ENCODE results near the gene POLE3. TPM values are rescaled to one million over a fixed set of nuclear protein-coding genes. Genes with fewer than 3 reads are reported as not detected.
"Not testable (repeated sequence)": the region's sequence is repeated elsewhere in the genome, so short reads cannot be mapped to it uniquely, and the experiment has no call there.

The POLE3 gene, protein sequence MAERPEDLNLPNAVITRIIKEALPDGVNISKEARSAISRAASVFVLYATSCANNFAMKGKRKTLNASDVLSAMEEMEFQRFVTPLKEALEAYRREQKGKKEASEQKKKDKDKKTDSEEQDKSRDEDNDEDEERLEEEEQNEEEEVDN
- polyA plus RNA-seq (ENCODE audit: insufficient read length) = 45.3 TPM

DNA sequence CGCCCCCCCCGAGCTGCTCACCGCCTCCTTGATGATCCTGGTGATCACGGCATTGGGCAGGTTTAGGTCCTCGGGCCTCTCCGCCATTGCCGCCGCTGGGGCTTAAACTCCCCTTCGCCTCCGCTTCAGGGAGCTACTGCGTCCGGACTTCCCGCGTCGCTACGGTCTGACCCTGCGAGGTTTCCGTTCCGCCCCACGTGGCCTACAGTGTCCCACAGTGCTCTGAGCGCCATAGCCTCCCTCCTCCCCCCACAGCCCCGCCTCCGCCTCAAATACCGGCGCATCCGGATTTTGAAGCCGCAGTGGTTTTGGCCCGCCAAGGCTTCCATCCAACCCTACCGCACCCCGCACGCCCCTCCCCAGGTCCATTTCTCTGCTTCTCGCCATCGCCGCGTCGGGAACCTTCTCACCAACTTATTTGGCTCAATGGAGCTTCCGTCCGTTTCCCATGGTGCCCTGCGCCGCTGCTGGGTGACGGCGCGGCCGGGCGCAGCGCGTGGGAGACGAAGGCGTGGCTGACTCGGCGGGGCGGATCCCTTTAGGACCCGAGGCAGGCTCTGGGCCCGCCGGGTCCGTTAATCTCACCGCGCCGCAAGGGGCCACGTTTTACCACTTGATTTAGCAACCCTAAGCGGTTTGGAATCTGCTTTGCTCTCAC is at the start of gene POLE3, which contains the start of gene C9orf43:
Gene POLE3, minus strand, starts transcription at position 469 of the 658 bp plus-strand sequence. Its CDS starts 382 bp downstream, at position 87.
Gene C9orf43, plus strand, starts transcription at position 541 of the 658 bp plus-strand sequence. CDS start 2,747 bp downstream, outside the sequence.
- DNase-seq (ENCODE audit: low read depth) = peak; percentile 83

DNA sequence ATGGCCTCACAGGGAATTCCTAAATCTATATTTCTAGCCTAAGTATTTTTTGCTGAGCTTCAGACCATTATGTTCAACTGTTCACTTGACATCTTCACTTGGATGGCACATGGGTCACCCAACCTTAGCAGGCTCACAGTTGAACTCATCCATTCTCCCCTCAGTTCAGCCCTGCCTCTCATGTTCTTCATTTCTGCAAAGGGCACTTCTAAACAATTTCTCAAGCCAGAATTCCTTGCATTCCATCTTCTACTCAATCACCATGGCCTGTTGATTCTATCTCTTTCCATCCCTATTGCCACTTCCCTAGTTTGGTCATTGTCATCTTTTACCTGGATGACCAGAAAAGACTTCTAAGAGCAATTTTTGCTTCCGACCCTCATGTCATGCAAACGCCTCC is 45.8 kb upstream of the POLE3 start:
- DNase-seq (ENCODE audit: low read depth) = no peak

DNA sequence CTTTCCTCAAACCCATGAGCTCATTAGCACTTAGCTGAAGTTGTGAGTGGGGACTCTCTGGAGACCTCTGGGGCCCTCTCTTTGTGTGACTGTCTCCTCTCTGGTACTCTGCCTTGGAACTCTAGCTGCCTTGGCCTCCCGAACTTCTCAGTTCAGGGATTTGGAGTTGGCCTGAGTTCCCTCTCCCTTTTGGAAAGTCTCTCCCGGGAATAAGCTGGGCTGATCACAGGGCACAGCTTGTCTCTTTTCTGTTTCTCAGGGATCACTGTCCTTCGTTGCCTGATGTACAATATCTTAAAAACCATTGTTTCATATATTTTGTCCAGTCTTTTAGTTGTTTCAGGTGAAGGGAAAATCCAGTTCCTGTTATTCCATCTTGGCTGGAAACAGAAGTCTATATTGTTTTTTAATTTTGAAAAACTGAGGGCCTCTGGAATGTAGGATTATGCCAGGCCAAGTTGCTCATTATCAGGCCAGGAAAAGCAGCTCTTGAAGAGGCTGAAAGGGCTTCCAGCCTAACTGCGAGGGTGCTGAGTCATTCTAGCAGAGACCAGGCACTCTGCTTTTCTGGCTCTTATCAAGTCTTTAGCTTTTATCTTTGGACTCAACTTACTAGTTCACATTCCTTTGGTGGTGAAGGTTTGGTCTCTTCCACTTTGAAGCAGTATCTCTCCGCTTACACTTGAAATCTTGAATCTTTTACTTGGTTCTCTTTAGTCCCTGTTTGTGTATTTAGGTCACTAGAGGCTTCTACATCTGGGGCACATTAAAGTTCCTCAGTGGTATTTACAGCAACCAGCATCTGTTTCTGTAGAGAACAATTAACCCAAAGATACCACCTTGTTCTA is 44.7 kb upstream of the POLE3 start:
- DNase-seq (ENCODE audit: low read depth) = no peak

DNA sequence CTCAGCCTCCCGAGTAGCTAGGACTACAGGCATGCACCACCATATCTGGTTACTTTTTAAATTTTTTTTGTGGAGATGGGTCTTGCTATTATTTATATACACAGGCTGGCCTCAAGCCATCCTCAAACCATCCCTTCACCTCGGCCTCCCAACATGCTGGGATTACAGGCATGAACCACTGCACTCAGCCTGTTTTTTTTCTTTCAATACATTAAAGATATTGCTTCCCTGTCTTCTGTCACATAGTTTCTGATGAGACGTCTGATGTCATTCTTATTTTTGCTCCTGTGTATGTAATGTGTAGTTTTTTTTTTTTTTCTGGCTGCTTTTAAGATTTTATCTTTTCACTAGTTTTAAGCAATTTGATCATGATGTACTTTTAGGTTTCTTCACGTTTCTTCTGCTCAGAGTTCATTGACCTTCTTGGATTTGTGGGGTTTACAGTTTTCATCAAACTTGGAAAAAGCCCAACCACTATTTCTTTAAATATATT is 41.7 kb upstream of the POLE3 start:
- no peak for DNase-seq (ENCODE audit: low read depth)

DNA sequence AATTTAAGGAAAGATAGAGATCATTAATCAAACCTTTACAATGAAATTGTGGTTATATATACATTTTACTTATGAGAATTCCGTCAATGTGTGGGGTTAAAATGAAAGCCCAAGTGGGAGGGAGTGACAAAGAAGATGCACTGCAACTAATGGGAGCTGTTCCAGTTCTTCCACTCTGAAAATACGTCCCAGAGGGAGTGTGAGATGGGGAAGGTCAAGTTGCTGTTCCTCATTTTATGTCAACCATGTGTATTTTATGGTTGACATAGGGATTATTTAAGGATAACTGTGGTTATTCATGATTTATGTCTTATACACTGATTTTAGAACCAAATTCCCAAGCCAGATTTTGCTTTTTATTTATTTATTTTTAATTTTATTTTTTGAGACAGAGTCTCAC is 38.9 kb upstream of the POLE3 start:
- no peak for DNase-seq (ENCODE audit: low read depth)

DNA sequence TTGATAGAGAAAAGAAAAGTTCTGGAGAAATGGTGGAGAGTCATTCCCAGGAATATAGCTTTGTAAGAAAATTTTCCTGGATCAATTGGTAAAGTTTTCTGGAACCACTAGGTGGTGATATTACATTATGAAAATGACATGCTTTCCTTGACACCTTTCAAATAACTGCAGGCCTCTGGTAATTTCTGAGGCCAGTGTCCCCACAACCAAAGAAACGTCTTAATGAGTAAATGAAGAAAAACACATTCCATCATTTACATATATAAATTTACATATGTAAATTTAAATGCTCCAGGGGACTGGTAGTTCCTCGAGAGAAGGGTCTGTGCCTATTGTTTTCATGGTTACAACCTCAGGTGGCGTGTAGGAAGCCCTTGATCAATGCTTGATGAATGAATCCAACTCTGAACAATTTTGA is 35.9 kb upstream of the POLE3 start:
- no peak for DNase-seq (ENCODE audit: low read depth)

DNA sequence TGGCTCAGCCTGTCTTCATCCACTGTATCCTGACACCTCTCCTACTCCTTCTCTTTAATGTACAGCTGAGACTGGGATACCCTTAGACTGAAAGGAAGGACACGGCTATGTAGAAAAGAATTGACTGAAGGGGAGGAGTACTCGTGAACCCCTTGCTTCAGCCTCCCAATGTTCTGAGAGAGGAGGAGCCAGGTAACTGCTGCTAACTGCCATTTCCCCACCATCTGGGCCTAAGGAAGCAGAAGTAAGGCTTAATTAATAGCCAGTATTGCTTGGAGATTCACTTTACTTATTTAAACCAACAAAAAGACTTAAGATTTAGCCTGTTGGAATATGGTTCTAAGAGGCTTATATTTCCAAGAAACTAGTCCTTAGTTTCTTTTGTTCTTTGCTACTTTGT is 34.3 kb upstream of the POLE3 start:
- DNase-seq (ENCODE audit: low read depth) = no peak

DNA sequence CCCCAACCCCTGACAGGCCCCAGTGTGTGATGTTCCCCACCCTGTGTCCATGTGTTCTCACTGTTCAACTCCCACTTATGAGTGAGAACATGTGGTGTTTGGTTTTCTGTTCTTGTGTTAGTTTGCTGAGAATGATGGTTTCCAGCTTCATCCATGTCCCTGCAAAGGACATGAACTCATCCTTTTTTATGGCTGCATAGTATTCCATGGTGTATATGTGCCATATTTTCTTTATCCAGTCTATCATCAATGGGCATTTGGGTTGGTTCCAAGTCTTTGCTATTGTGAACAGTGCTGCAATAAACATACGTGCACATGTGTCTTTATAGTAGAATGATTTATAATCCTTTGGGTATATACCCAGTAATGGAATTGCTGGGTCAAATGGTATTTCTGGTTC is 27.2 kb upstream of the POLE3 start:
- not testable (repeated sequence) for DNase-seq (ENCODE audit: low read depth)

DNA sequence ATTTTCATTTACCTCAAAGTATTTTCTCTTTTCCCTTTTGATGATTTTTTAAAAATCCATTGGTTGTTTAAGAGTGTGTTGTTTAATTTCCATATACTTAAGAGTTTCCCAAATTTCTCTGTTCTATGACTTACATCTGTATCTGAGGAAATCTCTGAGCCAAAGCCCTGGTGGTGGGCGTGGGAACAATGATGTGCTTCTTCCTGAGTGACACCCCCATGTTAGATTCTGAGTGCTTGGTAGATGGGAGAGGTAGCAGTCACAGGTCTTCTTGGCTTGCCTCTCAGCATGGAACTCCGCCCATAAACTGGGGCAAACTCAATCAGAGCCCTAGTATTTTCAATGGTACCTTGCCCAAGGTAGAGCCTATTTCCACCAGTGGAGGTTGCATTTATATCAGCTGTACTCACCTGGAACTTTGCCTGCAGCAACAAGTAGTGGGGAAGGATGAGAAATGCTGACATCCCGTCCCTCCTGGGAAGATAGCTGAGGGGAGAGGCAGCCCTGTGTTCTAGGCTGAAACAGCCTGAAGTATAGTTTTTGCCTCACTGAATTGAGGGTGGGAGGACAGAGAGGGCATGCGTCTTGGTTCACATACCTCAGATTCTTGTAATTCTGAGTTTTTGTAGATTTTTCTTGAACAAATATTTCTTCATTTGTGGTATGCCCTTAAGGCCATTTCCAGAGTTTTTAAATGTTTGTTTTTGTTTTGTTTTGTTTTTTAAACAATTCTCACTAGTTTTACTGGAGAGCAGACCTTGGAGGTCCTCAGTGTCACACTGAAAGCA is 26.4 kb upstream of the POLE3 start:
- no peak for DNase-seq (ENCODE audit: low read depth)

DNA sequence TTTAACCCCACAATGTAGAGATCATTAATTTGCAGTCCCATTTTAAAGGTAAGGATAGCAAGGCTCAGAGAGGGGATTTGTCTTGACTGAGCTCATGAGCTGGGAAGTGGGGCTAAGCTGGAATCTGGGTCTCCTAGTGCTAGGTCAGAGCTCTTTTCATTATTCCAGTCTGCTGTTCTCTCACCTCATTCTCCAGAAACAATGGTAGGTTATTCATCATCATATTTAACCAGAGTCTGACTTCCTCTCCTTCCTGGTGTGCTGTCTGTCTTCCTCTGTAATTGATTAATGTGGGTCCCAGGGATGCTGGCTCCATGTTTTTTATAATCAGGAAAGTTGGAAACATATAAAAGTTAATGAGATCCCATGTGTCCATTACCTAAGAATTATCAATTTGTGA is 20.7 kb upstream of the POLE3 start:
- no peak for DNase-seq (ENCODE audit: low read depth)

DNA sequence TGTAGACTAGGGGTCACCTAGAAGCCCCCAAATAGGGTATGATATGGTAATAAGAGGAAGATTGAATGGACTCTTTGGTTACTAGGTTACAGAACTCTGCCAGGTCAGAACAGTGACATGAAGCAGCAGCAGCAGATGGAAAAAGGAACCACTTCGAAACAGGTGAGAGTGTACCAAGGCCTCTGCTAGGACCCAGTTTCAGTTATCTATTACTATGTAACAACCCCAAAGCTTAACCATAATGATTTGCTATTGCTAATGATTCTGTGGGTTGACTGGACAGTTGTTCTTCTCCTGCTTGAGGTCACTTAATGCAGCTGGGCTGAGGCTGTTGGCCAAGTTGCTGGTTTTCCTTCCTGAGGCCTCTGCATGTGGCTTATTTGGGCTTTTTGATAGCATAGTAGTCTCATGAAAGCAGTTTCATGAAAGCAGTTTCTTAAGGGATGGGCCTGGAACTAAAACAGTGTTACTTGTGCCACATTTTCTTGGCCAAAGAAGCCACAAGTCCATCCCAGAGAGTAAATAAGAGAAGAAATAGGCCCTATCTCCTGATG is 17.7 kb upstream of the POLE3 start:
- no peak for DNase-seq (ENCODE audit: low read depth)

DNA sequence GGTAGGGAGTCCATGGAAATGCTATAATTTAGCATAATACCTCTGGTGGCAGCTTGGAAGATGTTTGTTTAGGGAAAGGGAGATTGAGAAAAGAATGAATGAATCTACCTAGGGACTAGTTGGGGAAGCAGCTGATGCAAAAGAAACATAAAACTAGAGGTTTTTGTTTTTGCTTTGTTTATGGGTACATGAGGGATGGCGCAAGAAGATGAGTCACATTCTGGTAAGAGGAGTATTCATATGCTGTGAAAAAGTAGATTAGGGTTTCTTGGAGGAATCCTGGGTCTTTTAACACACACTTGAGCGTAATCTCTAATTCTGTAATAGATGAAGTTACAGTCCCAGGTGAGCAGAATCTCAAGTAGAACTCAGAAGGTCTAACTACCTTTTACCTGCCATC is 17.2 kb upstream of the POLE3 start:
- DNase-seq (ENCODE audit: low read depth) = no peak

DNA sequence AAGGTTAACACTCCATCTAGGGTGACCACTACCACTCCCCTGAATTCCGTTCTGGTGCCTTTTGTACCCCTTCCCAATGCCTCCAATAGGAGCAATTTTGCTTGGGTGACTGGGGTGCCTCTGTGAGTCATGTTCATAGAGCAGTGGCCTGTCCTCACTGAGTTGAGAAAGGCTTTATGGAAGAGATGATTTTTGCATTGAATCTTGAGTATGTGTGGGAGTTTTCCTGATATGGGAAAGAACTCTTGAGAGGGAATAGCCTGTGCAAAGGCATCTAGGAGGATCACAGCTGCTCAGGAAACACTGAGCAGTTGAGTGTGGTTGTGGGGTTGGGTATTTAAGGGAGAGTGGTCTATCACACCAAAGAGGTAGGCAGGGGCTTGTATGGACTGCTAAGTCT is 16.2 kb upstream of the POLE3 start:
- no peak for DNase-seq (ENCODE audit: low read depth)

DNA sequence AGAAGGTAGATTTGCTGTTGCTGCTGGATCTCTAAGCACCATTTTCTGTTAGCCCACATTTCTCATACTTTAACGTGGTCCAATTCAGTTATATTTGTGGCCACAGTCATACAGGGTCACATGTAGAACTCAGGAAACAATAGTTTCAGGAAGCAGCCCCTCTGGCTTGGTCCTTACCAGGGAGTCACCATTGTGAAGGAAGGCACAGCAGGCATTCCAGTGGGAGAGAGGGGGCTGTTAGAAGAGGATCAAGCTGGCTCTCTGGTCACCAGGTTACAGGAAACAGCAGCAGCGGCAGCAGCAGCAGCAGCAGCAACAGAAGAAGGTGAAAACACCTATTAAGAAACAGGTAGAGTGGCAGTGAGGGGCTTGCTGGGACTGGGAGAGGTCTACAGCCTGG is 14.6 kb upstream of the POLE3 start:
- no peak for DNase-seq (ENCODE audit: low read depth)

DNA sequence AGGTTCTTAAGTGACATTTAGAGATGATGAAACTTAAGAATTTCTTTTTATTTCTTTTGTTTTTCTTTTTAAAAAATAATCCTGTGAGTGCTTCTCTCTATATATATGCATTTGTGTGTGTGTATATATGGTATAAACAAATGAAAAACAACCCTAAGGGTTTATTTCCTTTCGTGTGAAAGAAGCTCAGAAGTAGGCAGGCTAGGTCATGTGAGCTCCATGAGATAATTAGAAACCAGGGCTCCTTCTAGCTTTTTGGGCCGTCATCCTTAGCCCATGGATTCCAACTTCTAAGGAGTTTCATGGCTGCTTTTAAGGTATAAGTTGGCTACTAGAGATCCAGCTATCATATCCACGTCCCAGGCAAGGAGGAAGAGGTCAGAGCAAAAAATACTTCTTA is 11.3 kb upstream of the POLE3 start:
- no peak for DNase-seq (ENCODE audit: low read depth)

DNA sequence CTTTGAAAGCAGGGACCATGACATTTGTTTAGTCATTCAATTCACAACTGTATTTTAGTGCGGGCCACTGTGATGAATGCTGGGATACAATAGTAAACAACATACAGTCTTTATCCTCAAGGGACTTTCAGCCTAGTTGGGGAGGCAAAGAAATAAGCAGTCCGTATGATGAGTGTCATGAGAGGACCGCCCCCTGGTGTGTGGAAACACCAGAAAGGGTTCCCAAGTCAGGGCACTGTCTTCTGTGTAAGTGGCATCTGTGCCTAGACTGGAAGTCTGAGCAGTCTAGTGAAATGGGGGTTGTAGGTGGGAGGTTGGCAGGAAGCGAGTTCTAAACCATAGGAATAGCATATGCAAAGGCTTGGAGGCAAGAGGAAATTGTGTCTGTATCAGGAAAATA is 6.9 kb upstream of the POLE3 start:
- no peak for DNase-seq (ENCODE audit: low read depth)

DNA sequence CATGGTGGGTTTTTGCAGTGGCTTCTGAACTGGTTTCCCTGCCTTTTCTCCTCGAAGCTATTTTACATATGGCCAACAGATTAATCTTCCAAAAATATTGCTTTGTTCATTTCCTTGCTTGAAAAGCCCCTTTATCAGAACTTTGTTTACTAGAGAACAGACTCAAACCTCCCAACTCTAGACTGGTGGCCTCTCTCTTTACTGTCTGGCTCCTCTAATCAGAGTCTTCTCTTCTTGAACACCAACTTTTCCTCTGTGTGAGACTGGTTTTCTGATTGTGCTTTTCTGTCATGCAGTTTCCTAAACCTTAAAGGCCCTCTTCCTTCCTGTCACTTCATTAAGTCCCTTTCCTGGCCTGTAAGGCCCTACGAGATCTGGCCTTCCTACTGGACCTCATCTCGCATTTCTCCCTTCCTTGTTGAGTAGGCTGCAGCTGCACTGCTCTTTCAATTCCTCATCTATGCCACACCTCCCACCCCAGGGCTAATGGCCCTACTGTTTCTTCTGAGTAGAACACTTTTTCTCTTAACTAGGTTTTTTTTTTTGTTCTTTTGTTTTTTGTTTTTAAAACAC is 5.8 kb upstream of the POLE3 start:
- no peak for DNase-seq (ENCODE audit: low read depth)

DNA sequence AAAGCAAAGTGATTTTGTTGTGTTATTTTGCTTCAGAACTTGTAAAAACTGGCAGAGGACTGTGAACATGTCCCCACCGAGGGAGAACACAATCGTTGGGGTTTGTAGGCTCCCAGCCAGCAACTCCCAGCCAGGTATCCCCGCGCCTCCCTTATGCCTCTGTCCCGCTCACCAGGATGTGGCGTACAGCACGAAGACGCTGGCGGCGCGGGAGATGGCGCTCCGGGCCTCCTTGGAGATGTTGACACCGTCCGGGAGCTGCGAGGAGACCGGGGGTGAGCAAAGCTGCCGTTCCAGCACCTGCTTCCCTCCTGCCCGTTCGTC is 630 bp downstream of the POLE3 start:
- DNase-seq (ENCODE audit: low read depth) = no peak

DNA sequence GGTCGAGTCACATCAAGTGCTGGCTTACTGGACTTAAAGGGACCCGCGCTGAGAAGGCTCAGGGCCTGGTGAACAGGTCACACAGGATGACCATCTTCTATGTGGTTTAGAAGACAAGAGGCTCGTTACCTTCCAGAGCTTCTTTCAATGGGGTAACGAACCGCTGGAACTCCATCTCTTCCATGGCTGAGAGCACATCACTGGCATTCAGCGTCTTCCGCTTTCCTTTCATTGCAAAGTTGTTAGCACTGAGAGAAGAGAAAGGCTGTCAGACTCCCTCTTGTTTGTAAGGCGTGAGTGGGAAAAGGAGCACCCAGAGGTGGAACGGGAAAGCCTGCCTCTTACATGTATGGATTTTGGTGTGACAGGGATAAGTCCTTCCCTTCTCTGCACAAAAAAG is 994 bp downstream of the POLE3 start:
- no peak for DNase-seq (ENCODE audit: low read depth)

DNA sequence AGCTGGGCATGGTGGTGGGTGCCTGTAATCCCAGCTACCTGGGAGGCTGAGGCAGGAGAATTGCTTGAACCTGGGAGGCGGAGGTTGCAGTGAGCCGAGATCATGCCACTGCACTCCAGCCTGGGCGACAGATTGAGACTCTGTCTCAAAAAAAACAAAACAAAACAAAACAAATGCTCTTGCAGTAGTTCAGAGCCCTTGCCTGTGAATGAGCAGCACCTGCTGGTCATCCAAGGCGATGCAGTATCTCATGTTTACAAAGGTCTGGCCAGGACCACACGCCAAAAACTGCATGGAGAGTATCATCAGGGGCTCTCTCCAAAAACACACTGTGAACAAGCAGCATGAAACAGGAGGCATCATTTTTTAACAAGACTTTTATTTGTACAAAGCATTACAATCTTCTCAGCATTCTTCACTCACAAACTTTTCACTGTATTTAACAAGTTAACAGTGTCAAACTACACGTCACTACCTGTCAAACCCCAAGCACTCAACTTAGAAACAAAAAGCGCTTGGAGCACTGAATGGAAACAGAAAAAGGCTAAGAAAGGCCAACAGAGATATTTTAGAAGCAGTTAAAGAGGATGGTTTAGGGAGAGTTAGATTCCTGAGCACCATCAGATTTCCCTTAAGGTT is 3.5 kb downstream of the POLE3 start:
- DNase-seq (ENCODE audit: low read depth) = not testable (repeated sequence)

DNA sequence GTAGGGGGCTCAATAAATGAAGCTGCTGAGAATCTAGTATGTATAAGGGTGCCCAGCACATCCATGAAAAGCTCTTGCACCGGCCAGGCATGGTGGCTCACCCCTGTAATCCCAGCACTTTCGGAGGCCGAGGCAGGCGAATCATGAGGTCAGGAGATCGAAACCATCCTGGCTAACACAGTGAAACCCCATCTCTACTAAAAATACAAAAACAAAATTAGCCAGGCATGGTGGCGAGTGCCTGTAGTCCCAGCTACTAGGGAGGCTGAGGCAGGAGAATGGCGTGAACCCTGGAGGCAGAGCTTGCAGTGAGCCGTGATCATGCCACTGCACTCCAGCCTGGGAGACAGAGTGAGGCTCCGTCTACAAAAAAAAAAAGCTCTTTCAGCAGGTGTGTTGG is 4.1 kb downstream of the POLE3 start:
- DNase-seq (ENCODE audit: low read depth) = not testable (repeated sequence)

All from forelimb muscle (tissue), 1 donor.